ENCODE measurements around the gene MOG. TPM values are rescaled to one million over a fixed set of nuclear protein-coding genes. Genes with fewer than 3 reads are reported as not detected.

The MOG gene
- polyA plus RNA-seq, 4 donors: 0.22 to 0.49 TPM; not detected in 2

Other genes starting within 250 kb of the MOG start
- not detected for gene OR12D1, start 242.2 kb upstream of the MOG start, polyA plus RNA-seq (ENCODE audit: insufficient read length in 4 of 4)
- gene OR10C1, start 217.8 kb upstream of the MOG start, polyA plus RNA-seq (ENCODE audit: insufficient read length in 4 of 4): not detected
- gene OR11A1, start 200.0 kb upstream of the MOG start, polyA plus RNA-seq (ENCODE audit: insufficient read length in 4 of 4): not detected
- gene OR2H1, start 199.9 kb upstream of the MOG start, polyA plus RNA-seq (ENCODE audit: insufficient read length in 4 of 4): not detected
- not detected for gene MAS1L, start 169.1 kb upstream of the MOG start, polyA plus RNA-seq (ENCODE audit: insufficient read length in 4 of 4)
- 1 to 10 TPM in 2 of 4 donors, under 1 TPM in 2; 0.62 to 1.4 (median 1.0) TPM for gene UBD, start 97.4 kb upstream of the MOG start, polyA plus RNA-seq (ENCODE audit: insufficient read length in 4 of 4)
- gene OR2H2, start 72.0 kb upstream of the MOG start, polyA plus RNA-seq (ENCODE audit: insufficient read length in 4 of 4): under 1 TPM in 2 of 4 donors, not detected in 2; 0.22 to 0.25 TPM
- 100 to 1,000 TPM in 2 of 4 donors, 10 to 100 TPM in 2; 33.2 to 114 (median 74.1) TPM for gene GABBR1, start 23.9 kb upstream of the MOG start, polyA plus RNA-seq (ENCODE audit: insufficient read length in 4 of 4)
- gene ZFP57, start 24.1 kb downstream of the MOG start, polyA plus RNA-seq (ENCODE audit: insufficient read length in 4 of 4): under 1 TPM in 3 of 4 donors, not detected in 1; 0.16 to 0.24 (median 0.21) TPM
- gene HLA-F, start 66.3 kb downstream of the MOG start, polyA plus RNA-seq (ENCODE audit: insufficient read length in 4 of 4): 1 to 10 TPM; 2.6 to 5.7 (median 5.1) TPM
- gene HLA-G, start 170.7 kb downstream of the MOG start, polyA plus RNA-seq (ENCODE audit: insufficient read length in 4 of 4): 10 to 100 TPM in 1 of 4 donors, 1 to 10 TPM in 2, under 1 TPM in 1; 0.59 to 10.2 (median 5.1) TPM